NCI-H1092 treated with DMSO at 0.1 percent for 48 hours (cell line): ENCODE data around the gene TBXT.
"Not testable (repeated sequence)": the region's sequence is repeated elsewhere in the genome, so short reads cannot be mapped to it uniquely, and the experiment has no call there.

Experiments used
- DNase-seq: peaks from one replicate; lab custom pipeline; 2025; lab: John Stamatoyannopoulos, UW

TBXT gene

GRCh38 chr6:166167801-166168615, at the start of gene TBXT:
Gene TBXT, minus strand, starts transcription at chr6:166167851. Its CDS starts 260 bp downstream, at chr6:166167591.
- no peak for DNase-seq

GRCh38 chr6:166207284-166207561, 39.6 kb upstream of the TBXT start:
- no peak for DNase-seq

GRCh38 chr6:166206510-166207283, 39.0 kb upstream of the TBXT start:
- DNase-seq = no peak

GRCh38 chr6:166206066-166206465, 38.4 kb upstream of the TBXT start:
- no peak for DNase-seq

GRCh38 chr6:166204852-166205650, 37.4 kb upstream of the TBXT start:
- DNase-seq = no peak

- DNase-seq = no peak
Measured at GRCh38 chr6:166203641-166204222, 36.1 kb upstream of the TBXT start.

- no peak for DNase-seq
Measured at GRCh38 chr6:166203003-166203640, 35.5 kb upstream of the TBXT start.

GRCh38 chr6:166202321-166202733, 34.7 kb upstream of the TBXT start:
- no peak for DNase-seq

- no peak for DNase-seq
Measured at GRCh38 chr6:166201878-166202277, 34.2 kb upstream of the TBXT start.

- DNase-seq = no peak
Measured at GRCh38 chr6:166197361-166197760, 29.7 kb upstream of the TBXT start.

- DNase-seq = no peak
Measured at GRCh38 chr6:166195860-166196238, 28.2 kb upstream of the TBXT start.

- DNase-seq = no peak
Measured at GRCh38 chr6:166194914-166195859, 27.5 kb upstream of the TBXT start.

- no peak for DNase-seq
Measured at GRCh38 chr6:166192557-166192956, 24.9 kb upstream of the TBXT start.

GRCh38 chr6:166192136-166192535, 24.5 kb upstream of the TBXT start:
- no peak for DNase-seq

GRCh38 chr6:166179704-166180103, 12.1 kb upstream of the TBXT start:
- no peak for DNase-seq

GRCh38 chr6:166176106-166176505, 8.5 kb upstream of the TBXT start:
- no peak for DNase-seq

- not testable (repeated sequence) for DNase-seq
Measured at GRCh38 chr6:166175093-166175492, 7.4 kb upstream of the TBXT start.

- DNase-seq = no peak
Measured at GRCh38 chr6:166174031-166174430, 6.4 kb upstream of the TBXT start.

GRCh38 chr6:166173281-166173951, 5.8 kb upstream of the TBXT start:
- peak; percentile 69 for DNase-seq

- DNase-seq = no peak
Measured at GRCh38 chr6:166172546-166172945, 4.9 kb upstream of the TBXT start.
